ENCODE measurements around the gene GNAQ.

GNAQ gene

DNA sequence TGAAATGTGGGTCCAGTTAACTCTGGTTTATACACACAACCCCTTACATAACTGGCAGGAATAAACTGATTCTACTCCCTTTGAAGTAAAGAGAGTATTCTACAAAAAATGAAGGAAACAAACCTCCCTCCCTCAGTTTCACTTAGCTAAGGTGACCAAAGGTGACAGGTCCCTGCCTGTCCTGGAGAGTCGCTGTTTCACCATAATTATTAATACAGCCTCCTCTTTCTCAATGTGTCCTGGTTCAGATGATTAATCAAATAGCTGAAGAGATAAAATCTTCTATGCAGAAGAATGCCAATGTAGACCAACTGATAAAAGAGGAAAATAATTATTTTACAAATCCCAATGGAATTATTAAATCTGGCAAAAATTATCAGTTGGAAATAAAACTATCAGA lies 219.8 kb downstream of the GNAQ start:
- TF ChIP-seq, protein P1, sequence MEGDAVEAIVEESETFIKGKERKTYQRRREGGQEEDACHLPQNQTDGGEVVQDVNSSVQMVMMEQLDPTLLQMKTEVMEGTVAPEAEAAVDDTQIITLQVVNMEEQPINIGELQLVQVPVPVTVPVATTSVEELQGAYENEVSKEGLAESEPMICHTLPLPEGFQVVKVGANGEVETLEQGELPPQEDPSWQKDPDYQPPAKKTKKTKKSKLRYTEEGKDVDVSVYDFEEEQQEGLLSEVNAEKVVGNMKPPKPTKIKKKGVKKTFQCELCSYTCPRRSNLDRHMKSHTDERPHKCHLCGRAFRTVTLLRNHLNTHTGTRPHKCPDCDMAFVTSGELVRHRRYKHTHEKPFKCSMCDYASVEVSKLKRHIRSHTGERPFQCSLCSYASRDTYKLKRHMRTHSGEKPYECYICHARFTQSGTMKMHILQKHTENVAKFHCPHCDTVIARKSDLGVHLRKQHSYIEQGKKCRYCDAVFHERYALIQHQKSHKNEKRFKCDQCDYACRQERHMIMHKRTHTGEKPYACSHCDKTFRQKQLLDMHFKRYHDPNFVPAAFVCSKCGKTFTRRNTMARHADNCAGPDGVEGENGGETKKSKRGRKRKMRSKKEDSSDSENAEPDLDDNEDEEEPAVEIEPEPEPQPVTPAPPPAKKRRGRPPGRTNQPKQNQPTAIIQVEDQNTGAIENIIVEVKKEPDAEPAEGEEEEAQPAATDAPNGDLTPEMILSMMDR (conservative IDR thresholded peaks at IDR 0.05) = peak; percentile 34
- no peak for TF ChIP-seq ZFX (IDR thresholded peaks at IDR 0.05)
- no peak overlapping the region for H3K27ac ChIP-seq

DNA sequence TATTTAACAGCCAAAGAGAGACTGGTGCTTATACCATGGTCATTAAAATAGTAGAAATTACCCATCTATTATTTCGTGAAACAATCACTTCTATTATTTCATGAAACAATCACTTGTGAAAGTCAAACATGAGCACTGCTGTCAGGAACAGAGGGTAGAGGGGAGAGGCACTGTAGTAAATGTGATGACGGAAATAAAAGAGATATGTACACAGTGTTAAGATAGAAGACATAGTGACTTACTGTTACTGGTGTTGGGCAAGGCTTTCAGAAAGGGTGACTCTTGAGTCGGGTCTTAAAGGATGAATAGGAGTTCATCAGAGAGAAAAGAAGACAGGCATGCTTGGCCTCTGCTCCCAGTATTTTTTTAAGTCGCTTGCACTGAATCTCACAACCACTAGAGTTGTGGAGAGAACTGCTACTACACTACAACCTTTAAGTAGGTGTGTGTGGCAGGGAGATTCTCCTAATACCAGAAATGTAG lies 220.9 kb downstream of the GNAQ start:
- H3K27ac ChIP-seq = no peak overlapping the region
- TF ChIP-seq, protein P1 (conservative IDR thresholded peaks at IDR 0.05) = no peak
- no peak for TF ChIP-seq ZFX (IDR thresholded peaks at IDR 0.05)

DNA sequence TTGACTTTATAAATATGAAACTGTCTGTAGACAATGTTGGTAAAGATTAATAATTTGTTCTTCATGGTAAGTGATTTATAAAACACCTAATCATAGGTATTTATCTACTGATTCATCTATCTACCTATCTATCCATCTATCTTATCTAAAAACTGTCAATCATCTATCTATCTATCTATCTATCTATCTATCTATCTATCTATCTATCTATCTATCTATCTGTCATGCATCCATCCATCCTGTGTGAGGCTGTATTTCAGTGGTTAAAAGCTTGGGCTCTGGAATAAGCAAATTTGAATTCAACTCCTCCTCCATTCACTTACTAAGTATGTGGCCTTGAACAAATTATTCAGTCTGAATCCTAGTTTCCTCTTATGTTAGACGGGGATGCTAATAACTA lies 221.6 kb downstream of the GNAQ start:
- no peak overlapping the region for H3K27ac ChIP-seq
- TF ChIP-seq, protein P1 (conservative IDR thresholded peaks at IDR 0.05) = no peak
- no peak for TF ChIP-seq ZFX (IDR thresholded peaks at IDR 0.05)

DNA sequence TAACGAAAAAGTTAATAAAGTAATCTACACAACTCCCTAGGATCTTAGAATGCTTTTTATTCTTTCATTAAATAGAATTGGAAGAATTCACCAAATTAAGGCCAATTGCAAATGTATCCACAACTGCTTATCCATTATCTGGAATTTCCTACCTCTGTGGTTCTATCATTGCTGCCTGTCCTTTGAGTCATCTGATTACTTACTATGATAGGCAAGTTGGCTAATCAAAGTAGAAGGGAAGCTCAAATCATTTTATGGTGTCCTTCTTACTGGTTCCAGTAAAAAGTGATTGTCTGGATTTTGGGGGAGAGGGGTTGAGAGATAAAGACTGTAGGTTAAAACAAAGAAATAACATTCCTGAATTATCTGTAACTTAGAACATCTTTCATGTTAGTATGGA lies 222.1 kb downstream of the GNAQ start:
- H3K27ac ChIP-seq = no peak overlapping the region

DNA sequence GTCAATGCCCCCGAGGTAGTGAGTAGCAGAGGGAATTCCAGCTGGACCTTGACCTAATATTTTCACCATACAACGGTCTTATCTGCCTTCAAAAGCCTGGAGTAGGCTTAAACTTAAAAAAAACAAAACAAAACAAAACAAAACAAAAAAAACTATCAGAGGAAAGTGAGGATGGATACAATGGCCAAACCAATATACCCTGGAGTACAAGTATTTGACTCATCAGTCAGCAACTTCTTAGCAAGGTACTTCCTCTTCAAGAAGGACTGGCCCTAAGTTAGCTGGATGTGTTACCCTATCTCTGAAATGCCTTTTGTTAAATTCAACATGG lies 222.9 kb downstream of the GNAQ start:
- TF ChIP-seq, protein P1 (conservative IDR thresholded peaks at IDR 0.05) = no peak
- no peak for TF ChIP-seq ZFX (IDR thresholded peaks at IDR 0.05)
- no peak overlapping the region for H3K27ac ChIP-seq

More for the DNA sequence above, 222.1 kb downstream of the GNAQ start:
- TF ChIP-seq, protein P1 (conservative IDR thresholded peaks at IDR 0.05) = no peak
- no peak for TF ChIP-seq ZFX (IDR thresholded peaks at IDR 0.05)

DNA sequence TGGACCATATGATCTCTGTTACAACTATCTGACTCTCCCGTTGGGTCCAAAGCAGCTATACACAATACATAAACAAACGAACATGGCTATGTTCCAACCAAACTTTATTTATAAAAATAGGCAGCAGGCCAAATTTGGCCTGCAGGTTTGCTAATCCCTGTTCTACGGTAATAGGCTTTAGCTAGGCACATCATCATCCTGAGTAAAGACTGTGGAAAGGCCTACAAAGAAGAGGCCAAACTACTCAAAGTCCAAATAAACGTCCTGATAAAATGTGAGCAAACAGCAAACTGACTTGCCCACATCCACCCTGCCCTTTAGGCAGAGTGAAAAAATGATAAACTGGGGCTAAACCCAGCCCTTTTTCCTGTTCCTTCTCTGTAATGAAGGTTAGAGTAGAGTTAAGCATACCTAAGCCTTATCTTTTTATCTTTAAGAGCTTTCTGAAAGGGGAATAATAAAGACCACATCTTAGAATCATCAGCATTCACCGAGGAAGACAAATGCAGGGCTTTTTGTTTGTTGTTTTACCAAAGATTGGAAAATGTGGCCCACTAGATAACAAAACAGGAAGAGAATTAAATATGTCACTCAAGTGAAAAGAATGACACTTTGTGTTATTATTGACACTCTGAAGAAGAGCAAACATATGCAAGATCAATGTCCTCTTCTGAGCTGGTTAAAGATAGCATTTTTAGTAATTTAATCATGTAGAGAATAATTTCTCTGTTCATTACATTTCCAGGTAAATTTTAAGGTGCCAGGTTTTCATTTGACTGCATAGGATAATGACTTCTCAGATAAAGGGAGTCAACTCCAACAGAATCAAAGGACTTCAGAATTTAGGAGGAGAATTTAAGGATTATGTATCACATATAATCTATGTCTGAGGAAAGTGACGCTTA lies 223.5 kb downstream of the GNAQ start:
- TF ChIP-seq, protein P1 (conservative IDR thresholded peaks at IDR 0.05) = no peak
- no peak for TF ChIP-seq ZFX (IDR thresholded peaks at IDR 0.05)
- no peak overlapping the region for H3K27ac ChIP-seq

DNA sequence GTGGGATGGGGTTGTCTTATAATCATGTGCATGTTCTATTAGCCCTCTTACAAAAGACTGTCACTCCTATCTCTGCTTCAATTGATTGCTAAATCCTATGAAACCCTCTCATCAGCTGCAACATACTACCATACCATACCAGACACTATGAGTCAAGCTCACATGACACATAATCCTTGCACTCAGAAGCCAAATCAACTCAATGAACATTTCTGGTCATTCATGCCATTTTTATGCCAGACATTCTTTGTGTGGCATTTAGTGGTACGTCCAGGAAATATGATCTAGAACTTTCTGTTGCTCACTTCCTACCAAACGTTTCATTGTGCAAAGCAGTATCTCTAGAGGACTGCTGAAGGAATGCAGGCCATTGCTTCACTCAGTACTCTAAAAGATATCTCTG lies 224.3 kb downstream of the GNAQ start:
- no peak overlapping the region for H3K27ac ChIP-seq

More for the DNA sequence above, 224.3 kb downstream of the GNAQ start:
- TF ChIP-seq, protein P1 (conservative IDR thresholded peaks at IDR 0.05) = no peak
- no peak for TF ChIP-seq ZFX (IDR thresholded peaks at IDR 0.05)
